Neural crest cell (in vitro differentiated cells): Measurements from ENCODE around the gene TOR2A. TPM values are rescaled to one million over a fixed set of nuclear protein-coding genes. Genes with fewer than 3 reads are reported as not detected.

Source experiments
- DNase-seq: peaks from one replicate; pipeline ENCODE4 v3.0.0; 2021; ENCODE audit warnings: low read depth, mixed read lengths, low spot score
- H3K27ac Mint-ChIP-seq: one replicate; pipeline ENCODE4 v1.8.0; 2021; ENCODE audit warnings: mild to moderate bottlenecking, mixed read lengths; ENCODE audit not compliant: unreplicated experiment
- H3K27me3 Mint-ChIP-seq: 2 replicates; pipeline ENCODE4 v1.8.0; 2021; ENCODE audit warnings: low read depth, mild to moderate bottlenecking, mixed read lengths
- H3K36me3 Mint-ChIP-seq: 2 replicates; pipeline ENCODE4 v1.8.0; 2021; ENCODE audit warnings: low read depth, mild to moderate bottlenecking, mixed read lengths
- H3K4me1 Mint-ChIP-seq: 2 replicates; pipeline ENCODE4 v1.8.0; 2021; ENCODE audit warnings: mixed read lengths
- H3K4me3 Mint-ChIP-seq: one replicate; pipeline ENCODE4 v1.8.0; 2021; ENCODE audit warnings: mild to moderate bottlenecking, mixed read lengths
- H3K9me3 Mint-ChIP-seq: 2 replicates; pipeline ENCODE4 v1.8.0; 2021; ENCODE audit warnings: mixed read lengths
- total RNA-seq: library from RNA; stranded (reverse); gene quantifications from 2 replicates; pipeline ENCODE4 v1.2.1, GENCODE V29; 2021
- TF ChIP-seq, protein P1 (sequence below): fragments of 200-600 bp; sonication (generic); conservative IDR thresholded peaks from 2 replicates; pipeline ENCODE4 v1.5.0; 2021; ENCODE audit warnings: antibody characterized with exemption, mild to moderate bottlenecking

The TOR2A gene
- total RNA-seq, 1 donor from 2014 or later = 27.4 TPM

DNA sequence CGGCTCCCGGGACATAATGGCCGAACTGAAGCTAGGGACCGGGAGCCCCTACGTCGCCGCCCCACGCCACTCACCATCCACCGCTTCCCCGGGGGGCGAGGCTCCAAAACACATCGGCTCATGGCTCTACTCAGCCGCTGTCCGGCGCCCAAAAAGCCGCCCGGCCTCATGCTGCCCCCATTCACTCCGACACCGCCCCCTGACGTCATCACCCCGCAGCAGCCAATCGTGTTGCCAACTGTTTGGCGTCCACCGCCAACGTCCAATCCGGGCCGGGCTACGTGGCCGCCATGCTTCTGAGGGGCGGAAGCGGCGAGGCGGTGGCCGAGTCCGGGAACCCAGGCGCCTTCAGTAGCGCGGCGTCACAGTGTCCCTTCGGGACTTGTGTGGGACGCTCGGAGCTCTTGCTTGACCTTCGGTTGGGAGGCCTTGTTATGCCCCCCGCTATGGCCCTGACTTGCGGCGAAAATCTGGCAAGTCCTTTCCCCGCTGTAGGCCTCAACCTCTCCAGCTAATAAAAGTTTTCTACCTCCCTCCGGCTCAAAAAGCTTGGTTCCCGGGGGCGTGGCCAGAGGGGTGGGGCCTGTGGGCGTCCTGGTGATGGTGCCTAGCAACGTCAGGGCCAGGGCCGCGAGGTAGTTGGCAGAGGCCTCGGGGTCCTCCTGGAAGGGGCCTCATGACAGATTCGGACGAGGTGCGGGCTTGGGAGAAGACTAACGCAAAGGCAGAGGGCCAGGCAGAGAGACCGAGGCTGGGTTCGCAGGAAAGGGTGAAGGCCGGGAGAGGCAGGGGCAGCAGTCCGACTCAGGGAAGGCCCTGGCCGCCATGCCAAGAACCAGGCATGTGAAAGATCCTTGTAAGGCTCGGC is 19.4 kb downstream of the TOR2A start, which contains the start of the genes PTRH1 and TTC16:
TSS of gene PTRH1 (minus strand) at position 194 of the 868 bp plus-strand sequence. CDS start at position 170, 24 bp downstream.
TSS of gene TTC16 (plus strand) at position 610 of the 868 bp plus-strand sequence. CDS start at position 677, 67 bp downstream.
- H3K4me1 Mint-ChIP-seq = peaks cover 24% of the 10 kb centered on the region
- H3K27me3 Mint-ChIP-seq = peaks cover 2% of the 10 kb centered on the region
- DNase-seq = peak; percentile 94
- peak within 1 kb of the TSS; percentile 100 for H3K4me3 Mint-ChIP-seq
- no peaks in the 10 kb centered on the region for H3K36me3 Mint-ChIP-seq
- peak within 1 kb of the TSS; percentile 98 for H3K27ac Mint-ChIP-seq
- TF ChIP-seq, protein P1, sequence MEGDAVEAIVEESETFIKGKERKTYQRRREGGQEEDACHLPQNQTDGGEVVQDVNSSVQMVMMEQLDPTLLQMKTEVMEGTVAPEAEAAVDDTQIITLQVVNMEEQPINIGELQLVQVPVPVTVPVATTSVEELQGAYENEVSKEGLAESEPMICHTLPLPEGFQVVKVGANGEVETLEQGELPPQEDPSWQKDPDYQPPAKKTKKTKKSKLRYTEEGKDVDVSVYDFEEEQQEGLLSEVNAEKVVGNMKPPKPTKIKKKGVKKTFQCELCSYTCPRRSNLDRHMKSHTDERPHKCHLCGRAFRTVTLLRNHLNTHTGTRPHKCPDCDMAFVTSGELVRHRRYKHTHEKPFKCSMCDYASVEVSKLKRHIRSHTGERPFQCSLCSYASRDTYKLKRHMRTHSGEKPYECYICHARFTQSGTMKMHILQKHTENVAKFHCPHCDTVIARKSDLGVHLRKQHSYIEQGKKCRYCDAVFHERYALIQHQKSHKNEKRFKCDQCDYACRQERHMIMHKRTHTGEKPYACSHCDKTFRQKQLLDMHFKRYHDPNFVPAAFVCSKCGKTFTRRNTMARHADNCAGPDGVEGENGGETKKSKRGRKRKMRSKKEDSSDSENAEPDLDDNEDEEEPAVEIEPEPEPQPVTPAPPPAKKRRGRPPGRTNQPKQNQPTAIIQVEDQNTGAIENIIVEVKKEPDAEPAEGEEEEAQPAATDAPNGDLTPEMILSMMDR = no peak
- no peaks in the 10 kb centered on the region for H3K9me3 Mint-ChIP-seq

DNA sequence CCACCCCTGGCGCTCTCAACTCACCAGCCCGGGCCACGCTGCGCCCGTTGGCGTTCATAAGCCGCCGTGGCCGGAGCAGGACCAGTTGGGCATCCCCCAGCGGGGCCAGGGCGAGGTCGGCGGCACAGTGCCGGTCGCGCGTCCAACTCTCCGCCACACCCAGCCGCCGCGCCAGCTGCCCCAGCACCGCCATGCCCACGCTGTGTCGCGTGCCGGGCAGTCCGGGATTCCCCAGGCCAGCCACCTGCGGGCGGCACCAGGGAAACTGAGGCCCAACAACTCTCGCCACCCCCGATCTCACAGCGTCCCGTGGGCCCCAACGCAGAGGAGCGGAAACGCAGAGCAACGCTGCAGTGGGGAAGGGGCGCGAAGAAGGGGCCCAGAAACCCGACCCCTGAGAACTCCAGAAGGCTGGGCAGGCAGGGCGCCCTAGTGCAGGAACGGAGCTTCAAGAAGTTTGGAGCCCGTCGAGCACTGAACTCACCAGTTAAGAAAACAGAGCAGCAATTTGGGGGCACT is 20.1 kb downstream of the TOR2A start:
- Mint-ChIP-seq H3K9me3 (no peaks in the 10 kb centered on the region), H3K4me1 (peaks cover 22% of the 10 kb centered on the region), H3K27me3 (peaks cover 2% of the 10 kb centered on the region), H3K4me3 (peak overlapping the region; percentile 100), H3K36me3 (no peaks in the 10 kb centered on the region), H3K27ac (no peak overlapping the region)
- TF ChIP-seq, protein P1 = no peak
- DNase-seq = no peak

DNA sequence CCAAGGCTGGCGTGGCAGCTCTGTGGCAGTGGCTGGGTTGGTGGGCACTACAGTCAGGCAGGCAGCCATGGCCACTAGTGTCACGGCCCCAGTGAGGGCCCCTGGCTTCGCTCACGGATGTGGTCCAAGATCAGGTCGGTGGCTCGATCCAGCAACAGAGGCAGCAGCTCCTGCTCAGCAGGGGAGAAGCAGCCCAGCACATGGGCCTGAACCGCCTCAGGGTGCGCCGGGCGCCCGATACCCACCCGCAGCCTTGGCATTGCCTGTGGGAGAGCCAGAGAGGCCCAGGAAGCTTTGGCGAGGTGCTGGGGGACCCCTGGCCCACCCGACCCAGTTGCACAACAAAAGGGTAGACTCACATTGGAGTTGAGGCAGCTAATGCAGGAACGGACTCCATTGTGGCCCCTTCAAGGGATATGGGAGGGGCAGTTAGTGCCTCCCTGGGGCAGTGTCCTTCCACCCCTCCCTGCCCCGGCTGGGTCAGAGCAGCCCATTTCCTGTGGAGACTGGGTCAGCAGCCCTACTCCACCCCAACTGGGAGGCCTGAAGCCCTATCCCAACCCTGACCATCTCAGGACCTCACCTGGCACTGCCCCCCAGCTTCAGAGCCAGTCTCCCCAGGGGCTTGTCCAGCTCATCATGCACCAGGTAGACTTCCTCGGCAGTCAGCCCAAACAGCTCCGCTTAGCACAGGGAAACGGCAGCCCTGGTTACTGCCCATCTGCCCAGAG is 20.9 kb downstream of the TOR2A start:
- peaks cover 17% of the 10 kb centered on the region for H3K4me1 Mint-ChIP-seq
- no peaks in the 10 kb centered on the region for H3K36me3 Mint-ChIP-seq
- no peak for DNase-seq
- TF ChIP-seq, protein P1 = no peak
- no peaks in the 10 kb centered on the region for H3K9me3 Mint-ChIP-seq
- peak overlapping the region; percentile 12 for H3K27ac Mint-ChIP-seq
- peak overlapping the region; percentile 80 for H3K4me3 Mint-ChIP-seq
- H3K27me3 Mint-ChIP-seq = peaks cover 2% of the 10 kb centered on the region

DNA sequence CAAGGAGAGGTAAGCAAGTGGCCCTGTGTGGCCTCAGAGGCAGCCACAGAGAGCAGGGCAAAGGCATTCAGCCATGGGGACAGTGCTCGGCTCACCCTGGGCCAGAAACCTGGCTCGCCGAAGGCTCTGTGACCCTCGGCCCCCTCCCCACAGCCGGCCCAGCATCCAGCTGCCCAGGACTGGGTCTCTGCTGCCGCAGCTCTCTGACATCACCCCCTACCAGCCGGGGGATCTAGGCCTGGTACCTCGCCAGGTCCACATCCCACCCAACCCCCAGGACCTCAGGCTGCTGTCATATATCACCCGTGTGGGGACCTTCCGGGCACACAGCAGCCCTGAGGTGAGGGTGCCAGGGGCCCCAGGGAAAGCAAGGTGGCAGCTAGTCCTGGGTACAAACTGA is 22.2 kb downstream of the TOR2A start:
- no peak overlapping the region for H3K4me3 Mint-ChIP-seq
- H3K4me1 Mint-ChIP-seq = peaks cover 17% of the 10 kb centered on the region
- peaks cover 2% of the 10 kb centered on the region for H3K27me3 Mint-ChIP-seq
- no peak for DNase-seq
- TF ChIP-seq, protein P1 = no peak
- H3K9me3 Mint-ChIP-seq = peaks cover 2% of the 10 kb centered on the region
- no peaks in the 10 kb centered on the region for H3K36me3 Mint-ChIP-seq
- no peak overlapping the region for H3K27ac Mint-ChIP-seq

DNA sequence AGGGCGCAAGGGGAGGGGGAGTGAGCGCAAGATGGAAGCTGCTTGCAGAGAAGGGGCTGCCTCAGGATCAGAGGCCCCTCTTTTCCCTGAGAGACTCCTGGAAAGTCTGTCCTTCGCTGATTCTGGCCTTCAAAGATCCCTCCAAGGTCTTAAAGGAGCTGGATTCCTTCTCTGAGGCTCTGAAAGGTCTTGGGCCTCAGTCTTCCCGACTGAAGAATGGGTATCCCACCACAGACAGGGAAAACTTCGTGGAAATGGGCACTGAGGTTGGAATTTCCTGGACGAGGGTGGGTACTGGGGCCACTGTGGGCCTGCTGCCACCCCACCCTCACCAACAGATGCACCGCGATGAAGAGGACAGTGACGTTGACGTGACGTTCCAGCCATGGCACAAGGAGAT is 22.7 kb downstream of the TOR2A start:
- peaks cover 17% of the 10 kb centered on the region for H3K4me1 Mint-ChIP-seq
- peak overlapping the region; percentile 51 for H3K4me3 Mint-ChIP-seq
- no peak overlapping the region for H3K27ac Mint-ChIP-seq
- H3K36me3 Mint-ChIP-seq = no peaks in the 10 kb centered on the region
- H3K27me3 Mint-ChIP-seq = peaks cover 2% of the 10 kb centered on the region
- no peak for DNase-seq
- peaks cover 2% of the 10 kb centered on the region for H3K9me3 Mint-ChIP-seq
- TF ChIP-seq, protein P1 = no peak
